Ovary (tissue), 3 donors: ENCODE results near the gene NPW.

Experiments
- CTCF ChIP-seq, 3 donors: fragments of 450-650 bp in 2 of 3; fragments of 200-600 bp in 1 of 3; IDR thresholded peaks; one replicate each; pipeline versions ENCODE4 v1.5.1 to v1.8.0; 2016 to 2022; ENCODE audit warnings: antibody characterized with exemption in 3 of 3, mild to moderate bottlenecking in 1 of 3
- EP300 ChIP-seq: sonication (generic); formaldehyde crosslinking; IDR thresholded peaks from one replicate; pipeline ENCODE4 v1.6.1; 2017; ENCODE audit warnings: antibody characterized with exemption
- POLR2A ChIP-seq: fragments of 450-650 bp; IDR thresholded peaks from one replicate; pipeline ENCODE4 v1.6.1; 2017; ENCODE audit warnings: antibody characterized with exemption, mild to moderate bottlenecking, moderate library complexity
- donor health status: DM: no; HTN: no; CAD: no.

- no peak for TF ChIP-seq CTCF (IDR thresholded peaks at IDR 0.05)
- TF ChIP-seq POLR2A: no peak
- no peak for TF ChIP-seq EP300
Observed at GRCh38 chr16:2009164-2009711, 10.3 kb upstream of the NPW start.
